Measurements from ENCODE around the gene KATNB1.

DNA sequence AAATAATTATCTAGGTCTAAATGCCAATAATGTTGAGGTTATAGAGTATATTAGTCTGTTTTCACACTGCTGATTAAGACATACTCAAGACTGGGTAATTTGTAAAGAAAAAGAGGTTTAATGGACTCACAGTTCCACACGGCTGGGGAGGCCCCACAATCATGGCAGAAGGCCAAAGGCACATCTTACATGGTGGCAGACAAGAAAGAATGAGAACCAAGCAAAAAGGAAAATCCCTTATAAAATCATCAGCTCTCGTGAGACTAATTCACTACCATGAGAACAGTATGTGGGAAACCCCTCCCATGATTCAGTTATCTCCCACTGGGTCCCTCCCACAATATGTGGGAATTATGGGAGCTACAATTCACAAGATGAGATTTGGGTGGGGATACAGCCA lies 2.9 kb upstream of the KATNB1 start:
- TF ChIP-seq, protein P1, sequence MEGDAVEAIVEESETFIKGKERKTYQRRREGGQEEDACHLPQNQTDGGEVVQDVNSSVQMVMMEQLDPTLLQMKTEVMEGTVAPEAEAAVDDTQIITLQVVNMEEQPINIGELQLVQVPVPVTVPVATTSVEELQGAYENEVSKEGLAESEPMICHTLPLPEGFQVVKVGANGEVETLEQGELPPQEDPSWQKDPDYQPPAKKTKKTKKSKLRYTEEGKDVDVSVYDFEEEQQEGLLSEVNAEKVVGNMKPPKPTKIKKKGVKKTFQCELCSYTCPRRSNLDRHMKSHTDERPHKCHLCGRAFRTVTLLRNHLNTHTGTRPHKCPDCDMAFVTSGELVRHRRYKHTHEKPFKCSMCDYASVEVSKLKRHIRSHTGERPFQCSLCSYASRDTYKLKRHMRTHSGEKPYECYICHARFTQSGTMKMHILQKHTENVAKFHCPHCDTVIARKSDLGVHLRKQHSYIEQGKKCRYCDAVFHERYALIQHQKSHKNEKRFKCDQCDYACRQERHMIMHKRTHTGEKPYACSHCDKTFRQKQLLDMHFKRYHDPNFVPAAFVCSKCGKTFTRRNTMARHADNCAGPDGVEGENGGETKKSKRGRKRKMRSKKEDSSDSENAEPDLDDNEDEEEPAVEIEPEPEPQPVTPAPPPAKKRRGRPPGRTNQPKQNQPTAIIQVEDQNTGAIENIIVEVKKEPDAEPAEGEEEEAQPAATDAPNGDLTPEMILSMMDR (IDR thresholded peaks at IDR 0.05), result no peak
- no peak for TF ChIP-seq CHD4 (IDR thresholded peaks at IDR 0.05; ENCODE audit: borderline replicate concordance)
- no peak for TF ChIP-seq EP300 (IDR thresholded peaks at IDR 0.05)
- no peak for TF ChIP-seq JUN (IDR thresholded peaks at IDR 0.05)
- no peak for TF ChIP-seq RAD21 (conservative IDR thresholded peaks at IDR 0.05 in 1 of 2, IDR thresholded peaks at IDR 0.05 in 1 of 2)
- TF ChIP-seq, protein P2, sequence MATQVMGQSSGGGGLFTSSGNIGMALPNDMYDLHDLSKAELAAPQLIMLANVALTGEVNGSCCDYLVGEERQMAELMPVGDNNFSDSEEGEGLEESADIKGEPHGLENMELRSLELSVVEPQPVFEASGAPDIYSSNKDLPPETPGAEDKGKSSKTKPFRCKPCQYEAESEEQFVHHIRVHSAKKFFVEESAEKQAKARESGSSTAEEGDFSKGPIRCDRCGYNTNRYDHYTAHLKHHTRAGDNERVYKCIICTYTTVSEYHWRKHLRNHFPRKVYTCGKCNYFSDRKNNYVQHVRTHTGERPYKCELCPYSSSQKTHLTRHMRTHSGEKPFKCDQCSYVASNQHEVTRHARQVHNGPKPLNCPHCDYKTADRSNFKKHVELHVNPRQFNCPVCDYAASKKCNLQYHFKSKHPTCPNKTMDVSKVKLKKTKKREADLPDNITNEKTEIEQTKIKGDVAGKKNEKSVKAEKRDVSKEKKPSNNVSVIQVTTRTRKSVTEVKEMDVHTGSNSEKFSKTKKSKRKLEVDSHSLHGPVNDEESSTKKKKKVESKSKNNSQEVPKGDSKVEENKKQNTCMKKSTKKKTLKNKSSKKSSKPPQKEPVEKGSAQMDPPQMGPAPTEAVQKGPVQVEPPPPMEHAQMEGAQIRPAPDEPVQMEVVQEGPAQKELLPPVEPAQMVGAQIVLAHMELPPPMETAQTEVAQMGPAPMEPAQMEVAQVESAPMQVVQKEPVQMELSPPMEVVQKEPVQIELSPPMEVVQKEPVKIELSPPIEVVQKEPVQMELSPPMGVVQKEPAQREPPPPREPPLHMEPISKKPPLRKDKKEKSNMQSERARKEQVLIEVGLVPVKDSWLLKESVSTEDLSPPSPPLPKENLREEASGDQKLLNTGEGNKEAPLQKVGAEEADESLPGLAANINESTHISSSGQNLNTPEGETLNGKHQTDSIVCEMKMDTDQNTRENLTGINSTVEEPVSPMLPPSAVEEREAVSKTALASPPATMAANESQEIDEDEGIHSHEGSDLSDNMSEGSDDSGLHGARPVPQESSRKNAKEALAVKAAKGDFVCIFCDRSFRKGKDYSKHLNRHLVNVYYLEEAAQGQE (IDR thresholded peaks at IDR 0.05), result no peak

Measured in A549 (cell line).